ENCODE data around the gene ERICH4.
"Not testable (repeated sequence)": the region's sequence is repeated elsewhere in the genome, so short reads cannot be mapped to it uniquely, and the experiment has no call there.

Gene ERICH4

GRCh38 chr19:41478875-41479756, 36.2 kb downstream of the ERICH4 start:
- DNase-seq, result no peak

- no peak for DNase-seq
These were observed 36.8 kb downstream of the ERICH4 start for GRCh38 chr19:41479757-41480191.

DNA sequence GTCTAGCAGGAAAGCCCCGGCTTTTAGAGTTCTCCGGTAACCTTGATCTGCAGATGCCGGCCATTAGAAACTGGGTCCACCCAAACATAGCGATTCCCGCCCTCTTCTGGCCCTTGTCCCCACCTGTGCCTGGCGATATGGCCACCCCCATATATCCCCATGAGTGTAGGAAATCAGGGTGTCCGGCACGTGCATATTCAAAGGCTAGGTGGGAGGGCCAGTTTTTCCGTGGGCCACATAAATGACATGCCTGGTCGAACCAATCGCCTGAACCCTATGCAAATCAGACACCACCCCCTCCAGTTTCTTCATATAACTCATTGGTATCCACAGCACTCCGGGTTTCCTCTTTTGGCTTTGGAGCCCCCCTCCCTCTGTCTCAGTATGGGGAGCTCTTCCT, 37.4 kb downstream of the ERICH4 start:
- DNase-seq, result no peak

- no peak for DNase-seq
These were observed 41.9 kb downstream of the ERICH4 start for GRCh38 chr19:41484822-41485221.

GRCh38 chr19:41486953-41487352, 44.0 kb downstream of the ERICH4 start:
- not testable (repeated sequence) for DNase-seq

DNA sequence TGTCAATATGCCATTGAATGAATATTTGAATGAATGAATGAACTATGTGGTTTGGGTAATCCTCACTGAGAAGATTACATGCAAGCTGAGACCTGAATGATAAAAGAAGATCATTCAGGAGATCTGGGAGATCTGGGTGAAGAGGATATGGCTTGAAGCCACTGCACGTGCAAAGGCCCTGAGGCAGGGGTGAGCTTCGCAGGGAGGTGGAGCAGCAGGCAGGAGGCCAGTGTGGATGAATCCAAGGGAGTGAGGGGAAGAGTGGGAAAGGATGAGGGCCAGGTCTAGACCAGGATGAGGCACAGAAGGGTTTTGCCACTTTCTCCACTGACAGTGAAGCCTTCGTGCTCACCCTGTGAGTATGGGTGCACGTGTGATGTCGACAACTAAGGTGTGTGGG, 49.9 kb downstream of the ERICH4 start:
- DNase-seq, result no peak

Measured in NCI-H345 (cell line).